ENCODE measurements around the gene FBXO2.

Gene FBXO2

GRCh38 chr1:11675325-11675724, 21.1 kb upstream of the FBXO2 start:
- H3K27ac ChIP-seq (ENCODE audit: poor library complexity, severe bottlenecking) = no peak overlapping the region

GRCh38 chr1:11674488-11674887, 20.3 kb upstream of the FBXO2 start:
- no peak for ATAC-seq (ENCODE audit: low read depth)
- H3K4me1 ChIP-seq (ENCODE audit: insufficient read depth, poor library complexity, severe bottlenecking) = no peaks in the 10 kb centered on the region
- TF ChIP-seq CTCF (IDR thresholded peaks at IDR 0.05; ENCODE audit: poor library complexity, severe bottlenecking) = no peak
- H3K27ac ChIP-seq (ENCODE audit: poor library complexity, severe bottlenecking) = no peak overlapping the region
- H3K9me3 ChIP-seq (ENCODE audit: severe bottlenecking) = no peaks in the 10 kb centered on the region
- H3K27me3 ChIP-seq (ENCODE audit: insufficient read depth, poor library complexity, severe bottlenecking) = no peaks in the 10 kb centered on the region
- H3K4me3 ChIP-seq (ENCODE audit: severe bottlenecking) = no peak overlapping the region
- DNase-seq (ENCODE audit: low spot score) = no peak
- H3K36me3 ChIP-seq (ENCODE audit: low read depth) = peaks cover 31% of the 10 kb centered on the region

More at GRCh38 chr1:11675325-11675724, 21.1 kb upstream of the FBXO2 start:
- DNase-seq (ENCODE audit: low spot score) (no peak), ATAC-seq (ENCODE audit: low read depth) (no peak)
- Histone ChIP-seq H3K4me3 (ENCODE audit: severe bottlenecking) (no peak overlapping the region), H3K27me3 (ENCODE audit: insufficient read depth, poor library complexity, severe bottlenecking) (no peaks in the 10 kb centered on the region), H3K4me1 (ENCODE audit: insufficient read depth, poor library complexity, severe bottlenecking) (no peaks in the 10 kb centered on the region), H3K9me3 (ENCODE audit: severe bottlenecking) (no peaks in the 10 kb centered on the region), H3K36me3 (ENCODE audit: low read depth) (peaks cover 29% of the 10 kb centered on the region)
- TF ChIP-seq CTCF (IDR thresholded peaks at IDR 0.05; ENCODE audit: poor library complexity, severe bottlenecking) = no peak

DNA sequence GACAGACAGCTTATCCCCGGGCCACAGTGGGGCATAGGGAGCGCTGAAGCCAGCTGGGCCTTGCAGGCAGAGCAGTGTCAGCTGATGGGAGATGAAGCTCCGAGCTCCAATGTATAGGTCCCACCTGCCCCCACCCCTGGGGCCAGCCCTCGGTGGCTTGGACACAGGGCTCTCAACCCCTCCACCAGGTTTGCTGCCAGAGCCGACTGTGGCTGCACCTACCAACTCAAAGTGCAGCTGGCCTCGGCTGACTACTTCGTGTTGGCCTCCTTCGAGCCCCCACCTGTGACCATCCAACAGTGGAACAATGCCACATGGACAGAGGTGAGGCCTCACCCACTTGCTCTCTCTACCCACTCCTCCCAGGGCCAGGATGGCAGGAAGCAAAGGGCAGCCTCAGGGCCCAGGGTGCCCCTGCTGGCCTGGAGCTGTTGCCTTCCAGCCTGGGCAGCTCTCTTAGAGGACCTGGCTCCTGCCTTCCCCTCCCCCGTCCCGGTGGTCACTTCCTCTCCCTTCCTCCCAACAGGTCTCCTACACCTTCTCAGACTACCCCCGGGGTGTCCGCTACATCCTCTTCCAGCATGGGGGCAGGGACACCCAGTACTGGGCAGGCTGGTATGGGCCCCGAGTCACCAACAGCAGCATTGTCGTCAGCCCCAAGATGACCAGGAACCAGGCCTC, 19.0 kb upstream of the FBXO2 start:
- no peak; the same call in 2 of the 3 replicates for ATAC-seq (ENCODE audit: low read depth)
- Histone ChIP-seq H3K4me1 (ENCODE audit: insufficient read depth, poor library complexity, severe bottlenecking) (no peaks in the 10 kb centered on the region), H3K36me3 (ENCODE audit: low read depth) (peaks cover 21% of the 10 kb centered on the region), H3K4me3 (ENCODE audit: severe bottlenecking) (no peak overlapping the region), H3K27me3 (ENCODE audit: insufficient read depth, poor library complexity, severe bottlenecking) (no peaks in the 10 kb centered on the region), H3K27ac (ENCODE audit: poor library complexity, severe bottlenecking) (no peak overlapping the region), H3K9me3 (ENCODE audit: severe bottlenecking) (no peaks in the 10 kb centered on the region)
- TF ChIP-seq CTCF (IDR thresholded peaks at IDR 0.05; ENCODE audit: poor library complexity, severe bottlenecking) = no peak
- DNase-seq (ENCODE audit: low spot score) = no peak

- ATAC-seq (ENCODE audit: low read depth) (peak; percentile 8; the same call in 1 of the 3 replicates), DNase-seq (ENCODE audit: low spot score) (no peak)
- H3K4me1 ChIP-seq (ENCODE audit: insufficient read depth, poor library complexity, severe bottlenecking) = no peaks in the 10 kb centered on the region
- H3K27ac ChIP-seq (ENCODE audit: poor library complexity, severe bottlenecking) = no peak overlapping the region
- peaks cover 18% of the 10 kb centered on the region for H3K36me3 ChIP-seq (ENCODE audit: low read depth)
- no peak overlapping the region for H3K4me3 ChIP-seq (ENCODE audit: severe bottlenecking)
- H3K9me3 ChIP-seq (ENCODE audit: severe bottlenecking) = no peaks in the 10 kb centered on the region
- H3K27me3 ChIP-seq (ENCODE audit: insufficient read depth, poor library complexity, severe bottlenecking) = no peaks in the 10 kb centered on the region
- TF ChIP-seq CTCF (IDR thresholded peaks at IDR 0.05; ENCODE audit: poor library complexity, severe bottlenecking) = no peak
Observed at GRCh38 chr1:11671544-11672286, 17.5 kb upstream of the FBXO2 start.

DNA sequence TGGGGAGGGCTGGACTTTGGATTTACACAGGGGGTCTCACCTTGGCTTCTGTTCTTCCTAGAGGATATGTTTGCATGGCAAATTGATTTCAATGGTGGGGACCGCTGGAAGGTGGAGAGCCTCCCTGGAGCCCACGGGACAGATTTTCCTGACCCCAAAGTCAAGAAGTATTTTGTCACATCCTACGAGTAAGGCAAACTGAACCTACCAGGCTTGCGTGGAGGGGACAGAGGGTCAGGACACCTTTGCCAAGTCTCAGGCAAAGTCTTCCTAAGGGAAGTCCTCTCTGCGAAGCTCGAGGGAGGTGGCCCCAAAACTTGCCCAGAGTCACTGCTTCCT, 16.9 kb upstream of the FBXO2 start:
- no peak for TF ChIP-seq CTCF (IDR thresholded peaks at IDR 0.05; ENCODE audit: poor library complexity, severe bottlenecking)
- DNase-seq (ENCODE audit: low spot score) = no peak
- Histone ChIP-seq H3K27ac (ENCODE audit: poor library complexity, severe bottlenecking) (no peak overlapping the region), H3K9me3 (ENCODE audit: severe bottlenecking) (no peaks in the 10 kb centered on the region), H3K27me3 (ENCODE audit: insufficient read depth, poor library complexity, severe bottlenecking) (no peaks in the 10 kb centered on the region), H3K4me3 (ENCODE audit: severe bottlenecking) (no peak overlapping the region), H3K36me3 (ENCODE audit: low read depth) (peaks cover 18% of the 10 kb centered on the region), H3K4me1 (ENCODE audit: insufficient read depth, poor library complexity, severe bottlenecking) (no peaks in the 10 kb centered on the region)
- ATAC-seq (ENCODE audit: low read depth) = no peak

Measured in RWPE2 (cell line).